Stimulated activated CD8-positive, alpha-beta memory T cell treated with anti-CD3 and anti-CD28 coated beads, Interleukin-2, amount 100 ng/mL, for 1 hour (primary cell): ENCODE results near the gene GNAS-AS1.
"Not testable (repeated sequence)": the region's sequence is repeated elsewhere in the genome, so short reads cannot be mapped to it uniquely, and the experiment has no call there.

ENCODE experiments used
- DNase-seq, 2 donors: peaks; one replicate each; pipeline ENCODE4 v3.0.0-alpha.2; 2020; ENCODE audit warnings: low read depth in 2 of 2

GNAS-AS1 gene

GRCh38 chr20:58835231-58835630 lies 15.5 kb downstream of the GNAS-AS1 start:
- DNase-seq = no peak

- DNase-seq = no peak
Measured at GRCh38 chr20:58833921-58834320, 16.8 kb downstream of the GNAS-AS1 start.

DNA sequence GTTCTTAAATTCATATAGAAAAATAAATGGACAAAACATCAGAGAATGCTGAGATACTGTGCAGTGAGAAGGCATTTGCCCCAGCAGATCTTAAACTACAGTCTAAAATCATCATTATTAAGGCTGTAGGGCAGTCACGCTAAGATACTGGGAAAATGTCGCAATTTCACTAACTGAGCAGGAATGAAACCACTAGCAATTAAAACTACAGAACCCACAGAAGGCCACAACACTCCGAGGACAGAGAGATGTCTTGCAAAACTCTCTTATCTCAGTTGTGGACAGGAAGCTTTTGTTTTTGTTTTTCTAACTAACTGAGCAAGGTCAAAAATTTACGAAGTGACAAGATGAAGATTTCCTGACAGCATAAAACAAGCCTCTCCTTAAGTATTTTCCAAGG lies 18.2 kb downstream of the GNAS-AS1 start:
- no peak for DNase-seq

DNA sequence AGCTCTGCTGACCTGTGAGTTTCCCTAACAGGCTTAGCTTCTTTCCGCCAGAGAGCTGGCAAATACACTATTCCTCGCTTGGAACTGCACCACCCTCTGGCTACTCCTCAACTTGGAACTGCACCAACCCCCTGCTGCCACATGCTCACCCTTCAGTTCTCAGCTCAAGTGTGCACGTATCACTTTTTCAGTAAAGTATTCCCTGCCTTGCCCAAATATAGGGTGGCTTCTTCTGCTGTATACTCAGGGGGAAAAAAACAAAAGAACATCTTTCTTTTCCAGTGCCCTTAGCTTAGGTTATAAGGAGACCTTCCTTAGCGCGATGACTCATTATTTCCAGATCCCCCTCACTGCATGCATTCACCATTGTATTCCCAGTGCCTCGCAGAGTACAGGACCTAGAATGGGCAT lies 21.2 kb downstream of the GNAS-AS1 start:
- DNase-seq = no peak

DNA sequence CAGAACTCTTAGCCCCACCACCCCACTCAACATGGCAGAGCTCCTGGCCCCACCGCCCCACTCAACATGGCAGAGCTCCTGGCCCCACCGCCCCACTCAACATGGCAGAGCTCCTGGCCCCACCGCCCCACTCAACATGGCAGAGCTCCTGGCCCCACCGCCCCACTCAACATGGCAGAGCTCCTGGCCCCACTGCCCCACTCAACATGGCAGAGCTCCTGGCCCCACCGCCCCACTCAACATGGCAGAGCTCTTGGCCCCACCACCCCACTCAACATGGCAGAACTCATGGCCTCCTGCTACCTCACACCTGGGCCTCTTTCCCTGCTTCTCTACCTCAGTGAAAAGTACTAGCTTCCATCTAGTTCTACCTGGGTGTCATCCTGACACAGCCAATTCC lies 21.9 kb downstream of the GNAS-AS1 start:
- not testable (repeated sequence) for DNase-seq

- DNase-seq = no peak
Measured at GRCh38 chr20:58828136-58828535, 22.6 kb downstream of the GNAS-AS1 start.

DNA sequence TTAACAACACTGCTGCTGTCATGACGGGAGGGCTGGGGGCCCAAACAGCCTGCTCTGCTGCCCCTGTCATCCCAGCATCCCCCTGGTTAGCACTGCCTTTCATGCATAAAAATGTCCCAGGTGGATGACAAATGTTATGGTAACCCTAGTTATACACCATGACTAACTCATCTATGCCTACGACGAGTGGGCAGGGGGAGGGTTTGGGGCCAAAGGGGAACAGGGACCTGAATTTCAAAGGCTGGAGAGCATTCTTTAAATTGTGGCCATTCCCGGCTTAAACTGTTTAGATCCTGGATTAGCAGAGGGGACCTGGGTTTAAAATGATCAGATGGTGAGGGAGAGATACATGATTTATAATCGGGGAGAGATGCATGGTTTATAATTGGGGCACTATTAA lies 24.4 kb downstream of the GNAS-AS1 start:
- DNase-seq = no peak

- DNase-seq = no peak
Measured at GRCh38 chr20:58825450-58825849, 25.3 kb downstream of the GNAS-AS1 start.

- DNase-seq = no peak
Measured at GRCh38 chr20:58824843-58825242, 25.9 kb downstream of the GNAS-AS1 start.

DNA sequence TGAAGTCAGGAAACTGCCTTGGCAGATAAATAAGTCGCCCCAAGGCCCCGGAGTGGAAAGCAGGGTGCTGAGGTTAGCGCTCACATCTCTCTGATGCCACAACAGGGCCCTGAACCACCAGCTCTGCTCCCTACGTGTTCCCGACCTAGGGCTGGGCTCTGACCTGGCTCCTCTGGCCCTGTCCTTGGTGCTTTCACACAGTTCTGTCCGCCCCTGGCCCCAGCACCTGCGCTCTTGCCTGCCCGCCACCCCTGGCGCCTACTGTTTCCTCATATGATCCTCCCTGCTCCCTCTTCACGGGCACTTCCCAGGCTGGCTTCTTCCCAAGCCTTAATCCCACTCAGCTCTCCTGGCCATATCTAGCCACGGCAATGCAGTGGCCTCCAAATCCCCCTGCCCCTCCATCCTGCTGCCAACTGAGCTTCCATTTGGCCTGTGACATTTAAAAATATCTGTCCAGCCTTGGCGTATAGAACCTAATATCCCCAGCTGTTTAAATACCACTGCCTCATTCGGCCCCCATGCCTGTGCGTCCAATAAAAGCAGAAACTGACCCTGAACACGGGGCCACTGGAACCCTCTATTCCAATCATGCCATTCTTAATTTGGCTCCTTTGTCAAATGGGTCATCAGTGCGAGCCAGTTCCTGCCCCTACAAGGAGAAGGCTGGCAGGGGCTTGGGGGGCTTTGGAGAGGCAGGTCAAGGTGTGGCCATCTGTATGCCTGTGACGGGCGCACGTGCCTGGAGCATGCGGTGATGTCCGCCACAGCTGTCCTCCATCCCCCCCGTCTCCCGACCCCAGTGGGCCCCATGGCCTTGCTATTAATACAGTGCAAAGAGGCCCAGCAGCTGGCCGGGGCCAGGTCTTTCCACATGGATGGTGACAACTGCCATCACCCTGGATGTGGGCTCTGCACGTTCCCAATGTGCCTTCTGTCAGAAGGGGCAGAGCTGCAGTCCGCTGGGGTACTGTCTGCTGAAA lies 27.7 kb downstream of the GNAS-AS1 start:
- no peak for DNase-seq

DNA sequence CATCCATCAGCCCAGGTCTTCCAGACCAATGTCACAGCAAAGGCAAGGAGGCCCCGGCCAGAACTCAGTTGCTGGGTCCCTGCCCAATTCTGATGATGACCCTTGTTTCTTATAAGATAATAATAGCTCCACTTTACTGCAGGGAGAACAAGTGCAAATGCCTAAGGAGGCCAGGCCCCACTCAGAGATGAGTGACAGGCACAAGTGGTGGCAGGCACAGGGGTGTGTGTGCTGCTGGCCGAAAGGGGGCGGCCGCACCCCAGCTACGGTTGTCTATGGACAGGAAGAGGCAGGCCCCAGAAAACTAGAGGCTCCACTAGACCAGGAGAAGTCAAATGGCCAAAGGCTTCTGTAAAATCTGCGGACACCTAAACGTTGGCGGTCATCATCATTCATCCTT lies 28.6 kb downstream of the GNAS-AS1 start:
- DNase-seq = no peak

DNA sequence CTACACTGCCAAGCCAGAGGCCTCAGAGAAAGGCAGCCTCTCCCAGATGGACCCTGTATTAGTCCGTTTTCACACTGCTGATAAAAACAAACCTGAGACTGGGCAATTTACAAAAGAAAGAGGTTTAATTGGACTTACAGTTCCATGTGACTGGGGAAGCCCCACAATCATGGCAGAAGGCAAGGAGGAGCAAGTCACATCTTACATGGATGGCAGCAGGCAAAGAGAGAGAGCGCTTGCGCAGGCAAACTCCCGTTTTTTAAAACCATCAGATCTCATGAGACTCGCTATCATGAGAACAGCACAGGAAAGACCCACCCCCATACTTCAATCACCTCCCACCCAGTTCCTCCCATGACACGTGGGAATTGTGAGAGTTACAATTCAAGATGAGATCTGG lies 30.2 kb downstream of the GNAS-AS1 start:
- DNase-seq = not testable (repeated sequence)

DNA sequence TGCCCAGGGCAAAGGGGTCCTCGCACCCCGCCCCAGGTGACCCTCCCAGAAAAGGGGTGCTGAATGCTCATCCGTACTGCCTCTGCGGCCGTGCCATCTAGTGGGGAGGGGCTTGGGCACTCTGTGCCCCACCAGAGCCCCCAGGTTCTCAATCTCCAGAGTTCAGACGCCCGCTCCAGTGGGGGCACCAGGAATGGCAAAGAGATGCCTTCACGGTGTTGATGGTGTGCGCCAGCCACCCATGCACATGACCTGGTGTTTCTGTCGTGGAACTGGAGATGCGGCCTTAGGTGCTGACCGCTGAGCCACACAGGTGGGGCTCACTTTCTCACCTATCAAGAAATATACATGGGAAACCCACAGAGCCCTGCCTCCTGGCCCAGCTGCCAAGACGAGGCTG lies 30.8 kb downstream of the GNAS-AS1 start:
- DNase-seq = no peak

GRCh38 chr20:58818586-58819285 lies 32.0 kb downstream of the GNAS-AS1 start:
- DNase-seq = no peak

DNA sequence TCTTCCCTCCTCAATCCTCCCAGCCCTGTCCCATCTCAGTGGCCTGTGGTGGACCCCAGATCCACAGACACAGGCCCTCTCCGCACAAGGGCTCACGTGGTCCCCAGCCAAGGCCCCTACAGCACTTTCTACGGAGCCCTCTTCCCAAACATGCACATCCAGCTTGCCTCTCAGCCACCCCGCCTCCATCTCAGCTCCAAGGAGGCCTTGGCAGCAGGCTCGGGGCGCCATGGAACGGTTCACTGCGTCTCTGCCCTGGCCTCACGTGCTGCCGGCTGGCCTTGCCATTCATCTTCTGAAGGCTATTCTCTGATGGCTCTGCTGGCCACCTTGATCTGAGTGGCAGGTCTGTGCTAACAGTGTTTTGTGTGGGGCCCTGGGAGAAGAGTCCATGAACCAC lies 33.0 kb downstream of the GNAS-AS1 start:
- DNase-seq = no peak

DNA sequence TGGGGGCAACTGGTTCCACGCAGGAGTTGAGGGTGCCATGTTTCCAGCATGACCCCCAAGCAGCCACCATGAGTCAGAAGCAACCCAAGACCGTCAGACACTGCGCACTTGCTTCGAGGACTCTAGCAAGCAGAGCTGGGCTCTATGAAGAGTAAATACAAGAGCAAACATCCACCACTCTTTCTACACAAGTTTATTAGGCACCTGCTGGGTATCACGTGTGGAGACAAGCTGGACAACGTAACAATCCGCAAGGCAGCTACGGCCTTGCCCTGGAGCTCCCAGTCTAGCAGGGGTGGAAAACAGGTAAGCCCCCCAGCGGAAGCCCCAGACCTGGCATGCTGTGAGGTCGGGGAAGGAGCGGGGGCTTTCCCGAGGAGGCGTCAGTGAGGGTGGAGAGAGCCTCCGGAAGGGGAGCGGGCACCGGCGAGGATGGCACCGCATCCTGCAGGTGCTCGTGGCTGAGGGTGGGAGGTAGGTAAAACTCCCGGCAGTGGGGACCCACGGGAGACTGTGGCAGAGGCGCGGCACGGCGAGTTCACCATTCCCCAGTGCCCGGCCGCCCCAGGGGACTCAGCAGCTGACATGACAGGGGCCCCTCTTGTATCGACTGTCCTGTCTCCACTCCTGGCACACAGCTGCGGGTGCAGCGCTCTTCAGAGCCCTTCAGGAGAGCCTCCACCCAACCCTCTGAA lies 33.6 kb downstream of the GNAS-AS1 start:
- DNase-seq = no peak

DNA sequence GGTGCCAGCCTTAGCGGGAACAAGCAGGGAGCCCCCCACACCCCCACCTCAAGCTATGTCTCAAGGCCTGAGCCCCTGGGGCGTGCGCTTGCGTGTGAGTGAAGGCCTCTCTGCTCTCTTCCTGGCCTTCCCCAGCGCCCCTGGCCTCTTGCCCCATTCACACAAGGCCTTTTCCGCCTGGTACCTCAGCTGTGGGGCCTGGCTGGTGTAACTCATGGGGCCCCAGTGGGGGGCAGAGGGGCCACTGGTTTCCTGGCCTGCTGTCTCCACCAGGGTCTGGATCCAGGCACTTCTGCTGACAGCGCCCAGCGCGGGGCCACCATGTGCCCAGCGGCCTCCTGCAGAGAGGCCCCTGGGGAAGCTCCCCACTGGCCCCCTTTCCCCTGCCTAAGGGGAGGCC lies 34.7 kb downstream of the GNAS-AS1 start:
- no peak for DNase-seq

- no peak for DNase-seq
Measured at GRCh38 chr20:58815448-58815847, 35.3 kb downstream of the GNAS-AS1 start.

DNA sequence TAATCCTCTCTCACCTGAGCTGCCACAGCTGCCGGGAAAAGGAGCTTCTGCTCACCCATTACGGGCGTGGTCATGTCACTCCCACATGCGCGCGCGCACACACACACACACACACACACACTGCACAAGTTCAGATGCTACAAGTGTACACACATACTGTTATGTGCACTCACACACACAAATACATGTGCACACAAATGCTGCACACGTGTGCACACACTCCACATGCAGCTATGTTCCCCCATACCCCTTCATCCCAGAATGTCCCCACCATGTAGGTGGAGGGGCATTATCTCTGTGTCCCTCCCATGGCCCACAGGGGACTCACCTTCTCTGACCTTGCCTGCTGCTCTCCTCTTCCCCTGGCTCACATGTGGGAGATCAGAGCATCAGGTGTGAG lies 37.3 kb downstream of the GNAS-AS1 start:
- no peak for DNase-seq

GRCh38 chr20:58811334-58811733 lies 39.4 kb downstream of the GNAS-AS1 start:
- DNase-seq = no peak

DNA sequence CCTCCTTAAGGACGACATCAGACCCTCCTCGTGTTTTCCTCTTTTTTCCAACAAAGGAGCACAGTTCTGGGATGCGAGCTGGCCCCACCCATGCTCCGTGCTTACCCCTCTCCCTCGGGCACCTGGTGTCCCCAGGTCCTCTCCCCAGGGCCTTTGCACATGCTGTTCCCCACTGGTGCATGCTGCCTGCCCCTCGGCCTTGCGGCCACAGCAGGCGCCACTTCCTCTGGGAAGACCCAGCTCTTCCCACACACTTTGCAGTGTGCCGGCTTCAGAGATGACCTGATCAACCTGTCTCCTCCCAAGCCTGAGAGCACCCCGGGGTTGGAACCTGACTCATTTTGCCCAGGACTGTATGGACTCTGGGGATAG lies 39.8 kb downstream of the GNAS-AS1 start:
- no peak for DNase-seq

- DNase-seq = no peak
Measured at GRCh38 chr20:58810116-58810878, 40.4 kb downstream of the GNAS-AS1 start.
